Right atrium auricular region (tissue), 2 donors: Measurements from ENCODE around the gene DDA1. TPM values are rescaled to one million over a fixed set of nuclear protein-coding genes. Genes with fewer than 3 reads are reported as not detected.
"Not testable (repeated sequence)": the region's sequence is repeated elsewhere in the genome, so short reads cannot be mapped to it uniquely, and the experiment has no call there.

Experiments
- DNase-seq: peaks from one replicate; pipeline ENCODE4 v3.0.0-alpha.2; 2019; ENCODE audit warnings: low spot score
- H3K27ac ChIP-seq, 2 donors: fragments of 200-600 bp; sonication (generic); 1 replicate in 1 of 2; 2 replicates in 1 of 2; pipeline ENCODE4 v1.5.1; 2016 to 2019
- H3K27me3 ChIP-seq, 2 donors: fragments of 200-600 bp; sonication (generic); one replicate each; pipeline versions ENCODE4 v1.5.1 to v1.6.0; 2017 to 2019
- H3K36me3 ChIP-seq: fragments of 200-600 bp; sonication (generic); one replicate; pipeline ENCODE4 v1.5.1; 2016
- H3K4me1 ChIP-seq, 2 donors: fragments of 200-600 bp; sonication (generic); one replicate each; pipeline versions ENCODE4 v1.5.1 to v1.6.0; 2017 to 2019
- H3K4me3 ChIP-seq, 2 donors: fragments of 200-600 bp; sonication (generic); 1 replicate in 1 of 2; 2 replicates in 1 of 2; pipeline ENCODE4 v1.5.1; 2017 to 2019; ENCODE audit warnings: mild to moderate bottlenecking in 1 of 2, moderate library complexity in 1 of 2
- H3K9me3 ChIP-seq, 2 donors: fragments of 200-600 bp; sonication (generic); one replicate each; pipeline ENCODE4 v1.5.1; 2019
- total RNA-seq, 2 donors: library from RNA; depleted of rRNA; stranded (reverse); fragments of >200 nt; gene quantifications; one replicate each; pipeline ENCODE4 v1.1.0, GENCODE V29; 2016
- TF ChIP-seq, protein P1 (sequence below), 2 donors: fragments of 200-600 bp; sonication (generic); IDR thresholded peaks; one replicate each; pipeline ENCODE4 v1.5.1; 2019; ENCODE audit warnings: antibody characterized with exemption in 2 of 2

DDA1 gene
- total RNA-seq, 2 donors from 2014 or later: 22.2 to 40.1 TPM

DNA sequence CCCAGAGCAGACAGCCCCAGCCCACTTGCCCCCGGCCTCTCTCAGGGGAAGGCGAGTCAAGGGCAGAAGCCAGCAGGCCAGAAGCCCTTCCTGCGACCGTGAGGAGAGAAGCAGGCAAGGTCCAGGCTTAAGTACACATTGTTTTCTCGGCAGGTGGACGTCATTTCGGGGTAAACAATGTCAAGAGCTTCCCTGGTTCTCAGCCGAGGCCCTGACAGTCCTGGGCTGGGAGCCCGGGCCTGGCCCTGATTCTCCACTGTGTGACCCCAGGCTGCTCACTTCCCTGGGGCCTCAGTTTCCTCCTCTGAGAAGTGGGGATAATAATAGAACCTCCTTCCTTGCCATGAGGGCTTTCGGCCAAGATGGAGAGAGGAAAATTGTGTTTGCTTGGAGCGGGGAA, 48.4 kb downstream of the DDA1 start:
- no peak for DNase-seq
- no peak overlapping the region for H3K4me3 ChIP-seq
- H3K27me3 ChIP-seq: no peaks in the 10 kb centered on the region
- H3K36me3 ChIP-seq: no peaks in the 10 kb centered on the region
- H3K27ac ChIP-seq: peak overlapping the region; percentile 16 to 53
- TF ChIP-seq, protein P1, sequence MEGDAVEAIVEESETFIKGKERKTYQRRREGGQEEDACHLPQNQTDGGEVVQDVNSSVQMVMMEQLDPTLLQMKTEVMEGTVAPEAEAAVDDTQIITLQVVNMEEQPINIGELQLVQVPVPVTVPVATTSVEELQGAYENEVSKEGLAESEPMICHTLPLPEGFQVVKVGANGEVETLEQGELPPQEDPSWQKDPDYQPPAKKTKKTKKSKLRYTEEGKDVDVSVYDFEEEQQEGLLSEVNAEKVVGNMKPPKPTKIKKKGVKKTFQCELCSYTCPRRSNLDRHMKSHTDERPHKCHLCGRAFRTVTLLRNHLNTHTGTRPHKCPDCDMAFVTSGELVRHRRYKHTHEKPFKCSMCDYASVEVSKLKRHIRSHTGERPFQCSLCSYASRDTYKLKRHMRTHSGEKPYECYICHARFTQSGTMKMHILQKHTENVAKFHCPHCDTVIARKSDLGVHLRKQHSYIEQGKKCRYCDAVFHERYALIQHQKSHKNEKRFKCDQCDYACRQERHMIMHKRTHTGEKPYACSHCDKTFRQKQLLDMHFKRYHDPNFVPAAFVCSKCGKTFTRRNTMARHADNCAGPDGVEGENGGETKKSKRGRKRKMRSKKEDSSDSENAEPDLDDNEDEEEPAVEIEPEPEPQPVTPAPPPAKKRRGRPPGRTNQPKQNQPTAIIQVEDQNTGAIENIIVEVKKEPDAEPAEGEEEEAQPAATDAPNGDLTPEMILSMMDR (IDR thresholded peaks at IDR 0.05): no peak
- H3K4me1 ChIP-seq: peaks cover 0 to 7% of the 10 kb centered on the region in 2 donors
- H3K9me3 ChIP-seq: no peaks in the 10 kb centered on the region

DNA sequence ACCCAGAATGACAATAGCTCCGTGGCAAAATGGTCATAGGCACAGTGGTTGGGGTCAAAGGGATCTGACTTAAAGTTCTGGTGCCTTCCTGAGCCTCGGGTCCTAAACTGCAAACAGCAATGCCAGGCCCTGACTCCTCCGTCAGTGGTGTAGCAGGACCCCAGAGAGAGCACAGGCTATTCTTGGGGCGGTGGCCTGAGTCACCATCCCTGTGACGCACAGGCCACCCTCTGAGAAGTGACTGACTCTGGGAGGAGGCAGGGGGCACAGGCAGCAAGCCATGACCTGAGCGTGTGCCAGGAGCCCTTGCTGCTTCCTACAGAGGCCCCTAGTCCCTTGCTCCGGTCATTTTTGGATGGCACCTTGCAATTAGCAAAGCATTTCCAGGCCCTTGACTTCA, 49.0 kb downstream of the DDA1 start:
- Histone ChIP-seq H3K27me3 (no peaks in the 10 kb centered on the region), H3K9me3 (no peaks in the 10 kb centered on the region), H3K36me3 (no peaks in the 10 kb centered on the region), H3K4me3 (no peak overlapping the region), H3K4me1 (no peaks in the 10 kb centered on the region), H3K27ac (peak overlapping the region; percentile 16 to 53)
- TF ChIP-seq, protein P1 (IDR thresholded peaks at IDR 0.05): no peak
- no peak for DNase-seq

DNA sequence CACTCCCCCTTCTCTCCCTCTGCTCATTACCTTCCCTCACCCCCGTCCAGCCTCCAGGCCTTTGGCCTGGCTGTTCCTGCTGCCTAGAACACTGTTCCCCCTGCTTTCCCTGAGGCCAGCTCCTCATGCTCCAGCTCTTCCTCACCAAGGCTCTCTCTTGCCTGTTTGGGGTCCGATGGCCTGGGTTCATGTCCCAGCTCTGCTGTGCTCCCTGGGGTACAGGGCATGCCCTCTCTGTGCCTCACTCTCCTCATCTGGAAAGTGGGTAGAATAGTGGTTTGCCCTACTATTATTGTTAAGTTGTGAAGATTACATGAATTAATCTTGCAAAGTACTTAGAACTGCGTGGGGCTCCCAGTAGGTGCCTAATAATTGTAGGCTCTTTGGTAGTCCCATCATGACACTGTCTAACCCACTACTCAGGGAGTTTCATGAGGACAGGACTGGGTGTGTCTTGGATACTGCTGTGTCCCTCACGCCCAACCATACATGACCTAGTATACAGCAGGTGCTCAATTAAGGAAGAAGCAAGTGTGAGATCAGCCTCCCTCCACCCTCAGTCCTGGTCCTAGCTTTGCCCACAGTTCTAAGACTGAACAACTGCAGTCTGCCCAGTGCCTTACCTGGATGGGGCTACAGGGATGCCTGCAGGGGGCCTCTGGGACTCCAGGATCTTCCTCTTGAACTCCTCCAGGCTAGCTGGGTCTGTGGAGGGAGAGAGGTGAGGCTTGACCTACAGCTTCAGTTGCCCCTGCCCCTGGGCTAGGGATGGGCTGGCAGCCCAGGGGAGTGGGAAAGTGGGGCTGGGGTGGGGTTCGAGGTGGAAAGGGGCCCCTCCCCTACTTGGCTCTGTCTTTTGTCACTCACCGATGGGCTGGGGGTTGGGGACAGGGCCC, 50.8 kb downstream of the DDA1 start:
- H3K27ac ChIP-seq: no peak overlapping the region
- no peaks in the 10 kb centered on the region for H3K36me3 ChIP-seq
- H3K27me3 ChIP-seq: no peaks in the 10 kb centered on the region
- DNase-seq: no peak
- no peak overlapping the region for H3K4me3 ChIP-seq
- H3K4me1 ChIP-seq: no peaks in the 10 kb centered on the region
- no peaks in the 10 kb centered on the region for H3K9me3 ChIP-seq
- TF ChIP-seq, protein P1 (IDR thresholded peaks at IDR 0.05): no peak

DNA sequence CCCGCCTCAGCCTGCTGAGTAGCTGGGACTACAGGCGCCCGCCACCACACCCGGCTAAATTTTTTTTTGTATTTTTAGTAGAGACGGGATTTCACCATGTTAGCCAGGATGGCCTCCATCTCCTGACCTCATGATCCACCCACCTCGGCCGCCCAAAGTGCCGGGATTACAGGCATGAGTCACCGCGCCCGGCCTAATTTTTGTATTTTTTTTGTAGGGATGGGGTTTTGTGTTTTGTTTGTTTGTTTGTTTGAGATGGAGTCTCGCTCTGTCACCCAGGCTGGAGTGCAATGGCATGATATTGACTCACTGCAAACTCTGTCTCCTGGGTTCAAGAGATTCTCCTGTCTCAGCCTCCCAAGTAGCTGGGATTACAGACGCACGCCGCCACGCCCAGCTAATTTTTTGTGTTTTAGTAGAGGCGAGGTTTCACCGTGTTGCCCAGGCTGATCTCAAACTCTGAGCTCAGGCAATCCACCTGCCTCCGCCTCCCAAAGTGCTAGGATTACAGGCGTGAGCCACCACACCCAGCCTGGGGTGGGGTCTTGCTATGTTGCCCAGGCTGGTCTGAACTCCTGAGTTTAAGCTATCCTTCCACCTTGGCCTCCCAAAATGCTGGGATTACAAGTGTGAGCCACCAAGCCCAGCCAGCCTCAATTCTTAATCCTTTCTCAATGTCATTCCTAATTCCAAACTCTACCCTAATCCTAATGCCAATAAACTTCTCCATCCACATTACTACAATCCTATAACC, 54.7 kb downstream of the DDA1 start:
- DNase-seq, H3K9me3 ChIP-seq, H3K4me1 ChIP-seq, H3K27ac ChIP-seq, H3K27me3 ChIP-seq, H3K4me3 ChIP-seq, H3K36me3 ChIP-seq: not testable (repeated sequence)

DNA sequence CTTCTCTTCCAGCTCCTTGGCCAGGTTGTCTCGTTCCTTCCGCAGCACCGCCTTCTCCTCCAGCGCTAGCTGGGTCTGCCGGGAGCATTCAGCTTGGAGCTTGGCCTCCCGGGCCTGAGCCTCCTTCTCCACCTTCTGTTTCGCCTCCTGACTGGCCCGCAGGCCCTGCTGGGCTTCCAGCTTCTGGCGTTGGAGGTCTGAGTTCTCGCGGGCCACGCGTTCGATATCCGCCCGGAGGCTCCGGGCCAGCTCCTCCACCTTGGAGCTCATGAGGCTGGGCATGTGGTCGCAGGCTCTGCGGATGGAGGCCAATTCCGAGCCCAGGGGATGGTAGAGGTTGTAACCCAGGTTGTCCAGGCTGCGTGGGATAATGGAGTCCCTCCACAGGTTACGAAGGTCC, 56.0 kb downstream of the DDA1 start:
- Histone ChIP-seq H3K9me3 (no peaks in the 10 kb centered on the region), H3K36me3 (no peaks in the 10 kb centered on the region), H3K4me3 (no peak overlapping the region), H3K27ac (no peak overlapping the region), H3K27me3 (no peaks in the 10 kb centered on the region), H3K4me1 (no peaks in the 10 kb centered on the region)
- DNase-seq: no peak
- TF ChIP-seq, protein P1 (IDR thresholded peaks at IDR 0.05): no peak

DNA sequence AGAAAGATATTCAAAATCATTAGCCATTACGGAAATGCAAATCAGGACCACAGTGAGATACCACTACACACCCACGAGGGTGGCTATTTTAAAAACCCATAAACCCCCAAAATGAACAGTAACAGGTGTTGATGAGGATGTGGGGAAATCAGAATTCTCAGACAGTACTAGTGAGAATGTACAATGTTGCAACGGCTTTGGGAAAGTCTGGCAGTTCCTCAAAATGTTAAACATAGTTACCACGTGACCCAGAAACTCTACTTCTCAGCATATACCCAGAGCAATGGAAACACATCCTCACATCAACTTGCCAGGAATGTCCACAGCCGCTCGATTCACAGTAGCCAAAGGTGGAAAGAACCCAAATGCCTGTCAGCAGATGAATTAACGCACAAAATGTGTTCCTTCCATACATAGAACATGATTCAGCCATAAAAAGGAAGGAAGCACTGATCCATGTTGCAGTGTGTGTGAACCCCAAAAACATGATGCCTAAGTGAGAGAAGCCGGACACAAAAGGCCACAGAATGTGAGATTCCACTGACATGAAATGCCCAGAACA, 60.7 kb downstream of the DDA1 start:
- Histone ChIP-seq H3K9me3 (no peaks in the 10 kb centered on the region), H3K36me3 (no peaks in the 10 kb centered on the region), H3K27ac (no peak overlapping the region), H3K27me3 (no peaks in the 10 kb centered on the region), H3K4me1 (no peaks in the 10 kb centered on the region), H3K4me3 (no peak overlapping the region)
- DNase-seq: no peak
- TF ChIP-seq, protein P1 (IDR thresholded peaks at IDR 0.05): no peak
